HEK293 (cell line): ENCODE data around the gene GUCY1A2.

ENCODE experiments used
- CTCF ChIA-PET: fragments of 350-600 bp; formaldehyde crosslinking; extraction: SDS; loops from one replicate; lab custom pipeline; 2021; ENCODE audit warnings: antibody characterized with exemption; lab: Yijun Ruan, JAX
- POLR2A ChIA-PET: fragments of 300-600 bp; formaldehyde crosslinking; extraction: SDS; loops from one replicate; lab custom pipeline; 2020; ENCODE audit warnings: antibody characterized with exemption, inconsistent platforms; lab: Yijun Ruan, JAX
- H3K27ac ChIP-seq: fragments of 200-500 bp; sonication (Bioruptor generic); 2 replicates; pipeline ENCODE4 v1.5.1; 2014; ENCODE audit warnings: low read depth, low read length, control low read depth, inconsistent platforms; ENCODE audit errors: extremely low read depth
- H3K36me3 ChIP-seq, 2 experiments: fragments of 200-500 bp in 1 of 2; sonication (Bioruptor generic) in 1 of 2; 1 replicate in 1 of 2; 2 replicates in 1 of 2; pipeline ENCODE4 v1.5.1; 2014 to 2017; ENCODE audit warnings: inconsistent platforms in 2 of 2, low read length in 2 of 2; ENCODE audit not compliant: control insufficient read depth in 2 of 2, insufficient read depth in 1 of 2
- H3K4me1 ChIP-seq: fragments of 200-500 bp; sonication (Bioruptor generic); 2 replicates; pipeline ENCODE4 v1.5.1; 2014; ENCODE audit warnings: mild to moderate bottlenecking, low read length, inconsistent platforms; ENCODE audit not compliant: control insufficient read depth, insufficient read depth
- H3K4me3 ChIP-seq: 2 replicates; pipeline ENCODE4 v1.5.1; 2011; ENCODE audit warnings: low read depth, mild to moderate bottlenecking, control low read depth, low read length, moderate library complexity
- H3K9me3 ChIP-seq: fragments of 200-500 bp; sonication (Bioruptor generic); 2 replicates; pipeline ENCODE4 v1.5.1; 2014; ENCODE audit warnings: low read depth, low read length, inconsistent platforms; ENCODE audit not compliant: control insufficient read depth, insufficient read depth
- HOXC10 ChIP-seq: sonication (generic); formaldehyde crosslinking; IDR thresholded peaks from 2 replicates; pipeline ENCODE4 v1.8.1; 2023; ENCODE audit warnings: mild to moderate bottlenecking, missing genetic modification reagents
- OVOL3 ChIP-seq: fragments of 450-650 bp; formaldehyde crosslinking; IDR thresholded peaks from 2 replicates; pipeline ENCODE4 v1.5.1; 2016; ENCODE audit warnings: missing biosample characterization, missing genetic modification characterization
- PRDM1 ChIP-seq: fragments of 450-650 bp; formaldehyde crosslinking; IDR thresholded peaks from 2 replicates; pipeline ENCODE4; 2016; ENCODE audit warnings: missing biosample characterization, missing genetic modification characterization
- YY1 ChIP-seq: fragments of 450-650 bp; formaldehyde crosslinking; IDR thresholded peaks from 2 replicates; pipeline ENCODE4 v1.5.1; 2018; ENCODE audit warnings: missing biosample characterization, missing genetic modification characterization
- ZNF146 ChIP-seq: fragments of 450-650 bp; formaldehyde crosslinking; IDR thresholded peaks from 2 replicates; pipeline ENCODE4 v1.5.1; 2016; ENCODE audit warnings: missing biosample characterization, missing genetic modification characterization
- ZNF157 ChIP-seq: fragments of 450-650 bp; formaldehyde crosslinking; IDR thresholded peaks from 2 replicates; pipeline ENCODE4 v1.5.1; 2016; ENCODE audit warnings: missing biosample characterization, missing genetic modification characterization
- ZNF174 ChIP-seq: fragments of 450-650 bp; formaldehyde crosslinking; IDR thresholded peaks from 2 replicates; pipeline ENCODE4 v1.5.0; 2017; ENCODE audit warnings: missing biosample characterization, mild to moderate bottlenecking, missing genetic modification characterization
- ZNF398 ChIP-seq: fragments of 450-650 bp; formaldehyde crosslinking; IDR thresholded peaks from 2 replicates; pipeline ENCODE4 v1.5.1; 2017; ENCODE audit warnings: missing biosample characterization, missing genetic modification characterization
- ZNF426 ChIP-seq: fragments of 450-650 bp; formaldehyde crosslinking; IDR thresholded peaks from 2 replicates; pipeline ENCODE4 v1.5.1; 2017; ENCODE audit warnings: missing biosample characterization, missing genetic modification characterization, mild to moderate bottlenecking, inconsistent platforms, moderate library complexity
- ZNF433 ChIP-seq: fragments of 450-650 bp; formaldehyde crosslinking; IDR thresholded peaks from 2 replicates; pipeline ENCODE4 v1.5.1; 2016; ENCODE audit warnings: missing biosample characterization, missing genetic modification characterization, low read depth
- ZNF501 ChIP-seq: fragments of 450-650 bp; formaldehyde crosslinking; IDR thresholded peaks from 2 replicates; pipeline ENCODE4 v1.5.1; 2016; ENCODE audit warnings: missing biosample characterization, missing genetic modification characterization
- ZNF530 ChIP-seq: fragments of 450-650 bp; formaldehyde crosslinking; IDR thresholded peaks from 2 replicates; pipeline ENCODE4 v1.5.1; 2016; ENCODE audit warnings: low read depth, missing biosample characterization, missing genetic modification characterization
- ZNF580 ChIP-seq: fragments of 450-650 bp; formaldehyde crosslinking; IDR thresholded peaks from 2 replicates; pipeline ENCODE4 v1.5.1; 2016; ENCODE audit warnings: missing biosample characterization, missing genetic modification characterization
- ZNF623 ChIP-seq: fragments of 450-650 bp; formaldehyde crosslinking; IDR thresholded peaks from 2 replicates; pipeline ENCODE4 v1.5.1; 2016; ENCODE audit warnings: missing biosample characterization, missing genetic modification characterization
- ZSCAN23 ChIP-seq: fragments of 450-650 bp; formaldehyde crosslinking; IDR thresholded peaks from 2 replicates; pipeline ENCODE4 v1.5.1; 2016; ENCODE audit warnings: missing biosample characterization, missing genetic modification characterization
- TF ChIP-seq, protein P1 (sequence below): fragments of 450-650 bp; formaldehyde crosslinking; IDR thresholded peaks from 2 replicates; pipeline ENCODE4 v1.5.1; 2016; ENCODE audit warnings: missing biosample characterization, missing genetic modification characterization
- TF ChIP-seq, protein P2 (sequence below): fragments of 450-650 bp; formaldehyde crosslinking; conservative IDR thresholded peaks from 2 replicates; pipeline ENCODE4 v1.5.1; 2016; ENCODE audit warnings: low read depth, missing biosample characterization, missing genetic modification characterization
- TF ChIP-seq, protein P3 (sequence below): fragments of 450-650 bp; formaldehyde crosslinking; IDR thresholded peaks from 2 replicates; pipeline ENCODE4 v1.5.1; 2016; ENCODE audit warnings: missing biosample characterization, missing genetic modification characterization, borderline replicate concordance

The GUCY1A2 gene

GRCh38 chr11:106959800-106960199 lies 58.5 kb downstream of the GUCY1A2 start:
- no peaks in the 10 kb centered on the region for H3K36me3 ChIP-seq
- no peaks in the 10 kb centered on the region for H3K9me3 ChIP-seq
- ChIA-PET POLR2A (no interaction called here), CTCF (no interaction called here)
- H3K4me1 ChIP-seq: no peaks in the 10 kb centered on the region
- TF ChIP-seq ZNF174 (tag by site-specific recombination) (no peak), ZSCAN23 (tag by site-specific recombination) (no peak), ZNF157 (tag by site-specific recombination) (no peak), ZNF501 (no peak), PRDM1 (tag by site-specific recombination) (no peak)
- TF ChIP-seq, protein P1, sequence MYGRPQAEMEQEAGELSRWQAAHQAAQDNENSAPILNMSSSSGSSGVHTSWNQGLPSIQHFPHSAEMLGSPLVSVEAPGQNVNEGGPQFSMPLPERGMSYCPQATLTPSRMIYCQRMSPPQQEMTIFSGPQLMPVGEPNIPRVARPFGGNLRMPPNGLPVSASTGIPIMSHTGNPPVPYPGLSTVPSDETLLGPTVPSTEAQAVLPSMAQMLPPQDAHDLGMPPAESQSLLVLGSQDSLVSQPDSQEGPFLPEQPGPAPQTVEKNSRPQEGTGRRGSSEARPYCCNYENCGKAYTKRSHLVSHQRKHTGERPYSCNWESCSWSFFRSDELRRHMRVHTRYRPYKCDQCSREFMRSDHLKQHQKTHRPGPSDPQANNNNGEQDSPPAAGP: no peak
- TF ChIP-seq, protein P2, sequence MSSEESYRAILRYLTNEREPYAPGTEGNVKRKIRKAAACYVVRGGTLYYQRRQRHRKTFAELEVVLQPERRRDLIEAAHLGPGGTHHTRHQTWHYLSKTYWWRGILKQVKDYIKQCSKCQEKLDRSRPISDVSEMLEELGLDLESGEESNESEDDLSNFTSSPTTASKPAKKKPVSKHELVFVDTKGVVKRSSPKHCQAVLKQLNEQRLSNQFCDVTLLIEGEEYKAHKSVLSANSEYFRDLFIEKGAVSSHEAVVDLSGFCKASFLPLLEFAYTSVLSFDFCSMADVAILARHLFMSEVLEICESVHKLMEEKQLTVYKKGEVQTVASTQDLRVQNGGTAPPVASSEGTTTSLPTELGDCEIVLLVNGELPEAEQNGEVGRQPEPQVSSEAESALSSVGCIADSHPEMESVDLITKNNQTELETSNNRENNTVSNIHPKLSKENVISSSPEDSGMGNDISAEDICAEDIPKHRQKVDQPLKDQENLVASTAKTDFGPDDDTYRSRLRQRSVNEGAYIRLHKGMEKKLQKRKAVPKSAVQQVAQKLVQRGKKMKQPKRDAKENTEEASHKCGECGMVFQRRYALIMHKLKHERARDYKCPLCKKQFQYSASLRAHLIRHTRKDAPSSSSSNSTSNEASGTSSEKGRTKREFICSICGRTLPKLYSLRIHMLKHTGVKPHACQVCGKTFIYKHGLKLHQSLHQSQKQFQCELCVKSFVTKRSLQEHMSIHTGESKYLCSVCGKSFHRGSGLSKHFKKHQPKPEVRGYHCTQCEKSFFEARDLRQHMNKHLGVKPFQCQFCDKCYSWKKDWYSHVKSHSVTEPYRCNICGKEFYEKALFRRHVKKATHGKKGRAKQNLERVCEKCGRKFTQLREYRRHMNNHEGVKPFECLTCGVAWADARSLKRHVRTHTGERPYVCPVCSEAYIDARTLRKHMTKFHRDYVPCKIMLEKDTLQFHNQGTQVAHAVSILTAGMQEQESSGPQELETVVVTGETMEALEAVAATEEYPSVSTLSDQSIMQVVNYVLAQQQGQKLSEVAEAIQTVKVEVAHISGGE: no peak
- no peak overlapping the region for H3K4me3 ChIP-seq
- H3K27ac ChIP-seq: no peak overlapping the region

DNA sequence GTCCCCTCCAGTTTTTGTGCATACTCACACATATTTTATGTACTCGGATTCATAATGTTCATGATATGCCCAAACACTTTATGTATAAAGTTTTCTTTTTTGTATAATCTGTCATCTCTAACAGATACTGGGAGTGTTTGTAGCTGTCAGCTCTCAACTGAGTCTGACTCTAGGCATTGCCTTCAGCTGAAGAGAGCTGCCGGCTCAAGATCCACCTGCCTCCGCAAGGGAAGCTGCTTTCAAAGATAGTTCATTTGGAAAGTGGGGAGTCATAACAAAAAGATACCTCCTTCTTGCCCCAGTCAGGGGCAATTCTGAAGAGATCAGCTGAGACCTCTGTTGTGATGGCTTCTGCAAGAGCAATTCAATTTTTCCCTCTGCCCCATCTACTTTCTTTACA lies 58.9 kb downstream of the GUCY1A2 start:
- POLR2A ChIA-PET: no interaction called here
- CTCF ChIA-PET: interaction anchor here (0.6 kb wide), 1 partner anchor 52 kb away, joined by 5 read pairs; no protein-coding TSS in a partner anchor
- Histone ChIP-seq H3K36me3 (no peaks in the 10 kb centered on the region), H3K4me3 (no peak overlapping the region), H3K9me3 (no peaks in the 10 kb centered on the region), H3K4me1 (no peaks in the 10 kb centered on the region)
- TF ChIP-seq ZNF530 (no peak), OVOL3 (tag by site-specific recombination) (no peak), ZNF146 (no peak), ZNF398 (tag by site-specific recombination) (no peak), ZNF433 (no peak), ZNF580 (tag by site-specific recombination) (no peak), YY1 (no peak), ZNF623 (tag by site-specific recombination) (no peak), ZNF426 (tag by site-specific recombination) (no peak), HOXC10 (CRISPR knock-in tag) (no peak)
- TF ChIP-seq, protein P3, sequence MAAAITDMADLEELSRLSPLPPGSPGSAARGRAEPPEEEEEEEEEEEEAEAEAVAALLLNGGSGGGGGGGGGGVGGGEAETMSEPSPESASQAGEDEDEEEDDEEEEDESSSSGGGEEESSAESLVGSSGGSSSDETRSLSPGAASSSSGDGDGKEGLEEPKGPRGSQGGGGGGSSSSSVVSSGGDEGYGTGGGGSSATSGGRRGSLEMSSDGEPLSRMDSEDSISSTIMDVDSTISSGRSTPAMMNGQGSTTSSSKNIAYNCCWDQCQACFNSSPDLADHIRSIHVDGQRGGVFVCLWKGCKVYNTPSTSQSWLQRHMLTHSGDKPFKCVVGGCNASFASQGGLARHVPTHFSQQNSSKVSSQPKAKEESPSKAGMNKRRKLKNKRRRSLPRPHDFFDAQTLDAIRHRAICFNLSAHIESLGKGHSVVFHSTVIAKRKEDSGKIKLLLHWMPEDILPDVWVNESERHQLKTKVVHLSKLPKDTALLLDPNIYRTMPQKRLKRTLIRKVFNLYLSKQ (tag by site-specific recombination): no peak
- TF ChIP-seq, all 188 proteins: peak for 0
- no peak overlapping the region for H3K27ac ChIP-seq
